NCI-H82 treated with DMSO at 0.1 percent for 48 hours (cell line): ENCODE results near the gene NUP210.

Source experiments
- DNase-seq: peaks from one replicate; lab custom pipeline; 2025; ENCODE audit not compliant: unreplicated experiment; lab: John Stamatoyannopoulos, UW

The NUP210 gene

DNA sequence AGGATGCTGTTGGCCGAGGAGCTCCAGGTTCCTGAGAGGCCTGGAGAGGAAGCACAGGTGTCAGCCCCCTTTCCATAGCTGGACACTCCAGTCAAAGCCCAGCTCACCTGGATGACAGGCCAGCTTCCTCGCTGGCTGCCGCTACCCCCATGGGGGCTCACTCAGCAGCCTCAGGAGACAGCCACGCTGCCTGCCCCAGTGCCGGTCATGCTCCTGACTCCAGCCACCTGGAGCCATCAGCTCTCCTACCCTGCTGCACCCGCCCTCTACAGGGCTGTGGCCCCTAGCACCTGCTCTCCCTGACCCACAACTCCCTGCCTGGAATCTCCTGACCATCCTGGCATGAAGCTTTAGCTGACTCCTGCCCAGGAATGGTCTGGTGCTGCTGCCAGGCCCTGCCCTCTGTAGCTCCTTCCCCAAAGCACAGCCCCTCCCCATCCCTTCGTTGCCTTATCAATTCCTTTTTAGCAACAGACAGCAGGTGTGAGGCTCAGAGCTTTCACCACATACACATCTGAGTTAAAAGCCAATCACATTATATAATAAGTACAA, 94.2 kb downstream of the NUP210 start:
- DNase-seq: no peak

DNA sequence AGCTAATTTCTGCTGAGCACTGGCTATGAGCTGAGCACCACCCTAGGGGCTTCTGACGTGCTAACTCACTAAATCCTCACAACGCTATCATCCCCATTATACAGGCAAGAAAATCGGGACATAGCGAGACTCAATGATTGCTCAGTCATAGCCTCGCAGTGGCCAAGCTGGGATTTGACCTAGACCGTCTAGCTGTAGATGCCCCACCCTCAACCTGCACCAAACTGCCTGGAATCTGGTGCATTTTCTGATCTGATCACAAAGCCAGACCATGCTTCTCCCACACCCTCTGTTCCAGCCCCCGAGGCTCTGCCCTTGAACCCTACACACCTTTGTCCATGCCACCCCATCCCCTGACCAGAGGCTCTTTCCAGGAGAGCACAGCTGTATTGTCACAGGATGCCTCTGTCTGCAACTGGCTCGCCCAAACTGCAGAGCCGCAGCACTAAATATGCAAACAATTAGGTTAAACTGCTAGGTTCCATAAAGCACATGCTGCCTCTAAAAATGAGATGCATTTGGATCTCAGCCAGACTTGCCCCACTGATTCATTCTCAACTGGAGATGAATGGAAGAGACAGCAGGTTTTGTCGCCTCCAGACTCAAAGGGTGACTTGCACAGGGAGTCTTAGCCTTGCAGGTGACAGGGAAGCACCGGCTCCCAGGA, 95.2 kb downstream of the NUP210 start:
- DNase-seq: no peak

DNA sequence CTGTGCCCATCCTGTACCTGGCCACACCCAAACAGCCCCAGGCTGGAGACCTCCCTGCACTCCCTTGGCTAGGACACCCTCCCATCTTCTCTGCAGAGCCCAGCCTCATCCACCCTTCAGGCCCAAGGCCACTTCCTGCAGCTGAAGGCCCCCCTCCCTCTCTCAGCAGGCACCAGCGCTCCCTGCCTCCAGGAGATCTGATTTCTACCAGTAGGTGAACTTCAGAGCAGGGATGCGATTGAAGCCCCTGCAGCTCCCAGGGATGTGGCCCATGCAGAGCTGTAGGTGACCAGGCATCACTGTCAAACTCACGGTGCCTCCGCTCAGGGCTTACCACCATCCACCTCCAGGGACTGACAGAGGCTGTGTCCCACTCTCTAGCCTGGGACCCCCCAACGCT, 96.3 kb downstream of the NUP210 start:
- no peak for DNase-seq

DNA sequence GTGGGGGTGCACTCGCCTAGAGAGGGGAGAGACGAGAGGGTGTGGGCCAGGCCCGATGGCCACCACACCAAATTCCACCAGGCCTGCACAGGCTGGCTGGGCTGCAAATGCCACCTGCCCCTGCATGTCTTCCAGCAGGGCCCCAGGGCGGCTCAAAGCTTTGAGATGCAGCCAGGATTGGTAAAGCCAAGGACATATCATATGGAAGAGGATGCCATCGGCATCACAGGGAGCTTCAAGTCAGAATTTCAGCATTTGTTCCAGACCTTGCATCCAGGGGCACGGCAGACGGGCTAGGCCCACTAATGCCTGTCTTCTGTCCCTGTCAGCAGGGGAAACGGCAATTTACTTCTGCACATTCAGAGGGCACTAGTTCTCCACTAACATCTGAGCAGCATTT, 97.8 kb downstream of the NUP210 start:
- no peak for DNase-seq

DNA sequence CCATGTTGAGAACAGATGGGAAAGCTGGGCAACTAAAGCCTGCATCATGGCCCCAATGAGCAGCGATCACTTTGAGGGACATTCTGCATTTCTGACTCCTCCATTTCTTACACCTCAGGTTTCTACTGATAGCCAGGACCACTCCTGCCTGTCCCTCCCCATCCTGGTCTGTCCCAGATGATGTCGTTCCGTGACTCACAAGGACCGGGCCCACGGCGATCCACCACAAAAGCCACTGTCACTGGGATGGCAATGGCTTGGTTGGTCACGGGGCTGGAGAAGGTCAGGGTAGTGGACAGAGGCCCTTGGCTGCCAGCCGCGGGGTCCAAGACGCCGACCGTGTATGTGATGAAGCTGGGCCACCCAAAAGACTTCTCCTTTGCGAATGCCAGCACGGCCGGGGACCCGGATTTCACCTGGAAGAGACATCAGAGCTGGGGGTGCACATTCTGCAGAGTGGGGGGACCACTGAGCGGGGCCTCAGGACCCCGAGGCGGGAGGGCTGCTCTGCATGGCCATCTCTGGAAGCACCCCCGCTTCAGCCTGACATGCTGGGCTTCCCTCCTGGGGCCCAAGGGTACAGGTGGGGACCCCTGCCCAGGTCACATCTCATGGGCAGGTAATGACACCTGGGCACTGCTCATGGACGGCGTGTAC, 100.4 kb downstream of the NUP210 start:
- no peak for DNase-seq

DNA sequence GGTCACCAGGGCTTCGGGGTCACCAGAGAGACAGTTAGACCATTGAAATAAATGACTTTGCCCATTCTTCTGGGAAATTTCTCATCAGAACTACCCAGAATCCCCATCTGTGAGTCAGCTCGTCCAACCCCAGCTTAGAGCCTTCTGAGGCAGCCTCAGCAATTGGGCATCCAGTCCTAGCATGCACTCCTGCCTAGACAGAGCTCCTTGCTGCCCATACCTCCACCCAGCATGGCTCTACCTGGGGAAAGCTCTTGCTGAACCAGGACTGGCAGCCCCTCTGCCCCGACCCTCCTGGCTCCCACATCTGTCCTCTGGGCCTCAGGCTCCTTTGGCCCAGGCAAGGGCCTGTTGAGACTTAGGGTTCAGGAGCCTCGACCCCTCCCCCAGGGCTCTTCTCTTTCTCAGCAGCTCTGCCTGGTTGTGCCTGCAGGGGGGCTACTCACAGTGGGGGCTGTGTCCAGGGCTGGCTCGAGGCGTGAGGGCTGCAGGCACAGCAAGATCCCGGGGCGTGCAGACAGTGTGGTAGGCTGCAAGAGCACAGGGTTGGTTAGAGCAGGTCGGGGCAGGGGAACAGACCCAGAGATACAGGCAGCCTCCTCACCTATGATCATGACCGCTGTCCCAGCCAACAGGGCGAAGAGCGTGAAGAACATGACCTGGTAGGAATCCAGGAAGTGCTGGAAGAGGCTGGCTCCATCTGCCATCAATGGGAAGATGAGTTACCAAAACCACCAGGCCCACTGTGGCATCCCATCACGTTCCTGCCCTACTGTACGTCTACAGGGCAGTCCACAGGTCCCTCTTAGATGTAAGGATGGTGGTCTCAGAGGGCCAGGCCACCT, 101.3 kb downstream of the NUP210 start:
- DNase-seq: no peak

DNA sequence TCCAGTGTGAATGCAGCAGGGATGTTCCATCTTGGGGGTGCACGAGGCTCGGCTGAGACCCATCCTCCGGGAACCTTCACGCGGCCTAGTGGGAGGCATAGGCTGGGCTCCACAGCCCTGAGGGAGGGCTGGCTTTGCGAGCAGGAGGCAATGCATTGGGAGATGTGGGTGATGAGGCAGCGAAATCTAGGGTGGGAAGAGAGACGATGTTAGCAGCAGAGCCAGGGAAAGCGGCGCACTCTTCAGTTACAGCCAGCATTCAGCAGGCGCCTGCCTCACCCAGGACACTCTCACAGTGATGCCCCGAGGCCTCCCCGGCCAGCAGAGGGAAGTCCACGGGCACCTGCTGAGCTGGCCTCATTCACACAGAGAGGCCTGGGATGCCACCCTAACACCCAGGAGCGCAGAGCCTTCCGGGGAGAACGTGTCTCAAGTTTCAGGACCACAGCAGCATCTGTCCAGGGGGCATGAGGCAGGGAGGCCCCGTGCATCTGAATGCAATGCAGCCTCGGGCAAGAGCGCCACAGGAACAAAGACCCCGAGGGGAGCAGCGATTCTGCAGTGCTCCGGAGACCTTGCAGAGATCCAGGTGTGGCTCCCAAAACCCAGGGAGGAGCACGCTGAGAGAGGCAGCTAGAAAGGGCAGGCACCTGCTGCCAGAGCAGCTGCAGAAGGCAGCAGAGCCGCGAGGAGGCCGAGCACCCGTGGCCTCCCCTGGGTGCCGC, 102.4 kb downstream of the NUP210 start:
- no peak for DNase-seq

DNA sequence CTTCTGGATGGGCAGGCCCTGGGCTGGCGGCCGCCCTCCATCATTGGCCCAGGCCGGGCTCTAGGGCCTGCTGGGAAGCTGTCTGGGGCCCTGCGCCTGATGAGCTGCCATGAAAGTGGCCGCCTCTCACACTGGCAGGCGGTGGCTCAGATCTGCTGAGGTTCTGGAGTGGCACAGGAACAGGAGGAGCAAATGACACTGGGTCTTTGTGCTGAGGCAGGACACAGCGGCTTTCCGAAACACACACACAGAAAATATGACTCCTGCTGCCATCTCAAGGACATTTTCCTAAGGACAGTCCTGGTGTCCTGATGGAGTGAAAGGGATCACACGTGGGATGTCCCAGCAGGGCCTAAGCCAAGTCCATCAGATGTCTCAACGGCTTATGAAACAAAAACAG, 103.5 kb downstream of the NUP210 start:
- no peak for DNase-seq

DNA sequence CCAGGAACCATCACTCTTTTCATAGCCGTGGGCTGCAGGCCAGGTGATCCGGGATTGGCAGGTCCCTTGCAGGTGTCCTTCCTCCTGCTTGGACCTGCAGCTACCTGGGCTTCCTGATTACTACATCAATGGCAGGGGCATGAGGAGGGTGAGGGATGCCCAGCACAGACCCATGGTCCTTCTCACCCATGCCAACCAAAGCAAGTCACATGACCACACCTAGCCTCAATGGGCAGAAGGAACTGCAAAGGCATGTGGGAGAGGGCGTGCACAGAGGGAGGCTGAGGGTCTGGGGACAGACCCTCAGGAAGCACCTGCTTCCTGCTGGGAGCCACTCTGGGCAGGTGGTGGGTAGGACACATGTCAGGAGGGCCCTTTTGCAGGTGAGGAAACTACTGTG, 105.2 kb downstream of the NUP210 start:
- no peak for DNase-seq

DNA sequence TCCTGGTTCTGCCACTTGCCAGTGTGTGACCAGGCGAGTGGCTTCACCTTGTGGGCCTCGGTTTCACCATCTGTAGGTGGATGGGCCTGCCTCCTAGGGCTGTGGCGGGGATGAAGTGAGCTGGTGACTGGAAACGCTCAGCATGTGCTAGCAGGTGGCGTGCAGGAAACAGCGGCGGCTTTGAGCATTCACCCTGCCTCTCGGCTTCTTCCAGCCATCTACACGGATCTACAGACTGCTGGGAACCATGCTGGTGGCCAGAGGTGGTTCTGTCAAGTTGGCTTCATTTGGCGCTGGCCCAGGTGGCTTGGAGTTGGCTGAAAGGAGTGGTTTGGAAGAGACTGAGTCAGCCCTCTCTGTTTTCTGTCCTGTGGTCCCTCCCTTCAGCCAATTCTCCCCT, 106.3 kb downstream of the NUP210 start:
- no peak for DNase-seq

DNA sequence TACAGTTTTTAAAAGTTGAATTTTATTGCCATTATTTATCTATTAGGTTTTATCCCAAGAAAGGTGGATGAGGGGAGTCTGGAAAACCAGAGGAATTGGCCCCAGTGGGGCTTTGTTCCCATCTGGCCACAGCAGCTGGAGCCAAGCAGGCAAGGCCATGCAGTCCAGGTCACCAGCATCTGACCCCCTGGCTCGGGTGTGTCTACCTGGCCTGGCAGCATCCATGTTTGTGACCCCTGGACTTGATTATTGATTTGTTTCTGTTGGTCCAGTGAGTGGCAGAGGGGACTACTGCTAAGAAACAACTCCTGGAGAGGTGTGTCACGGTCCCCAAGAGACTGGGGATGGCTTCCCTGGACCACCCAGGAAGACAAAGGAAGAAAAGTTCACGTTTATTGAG, 111.1 kb downstream of the NUP210 start:
- no peak for DNase-seq

DNA sequence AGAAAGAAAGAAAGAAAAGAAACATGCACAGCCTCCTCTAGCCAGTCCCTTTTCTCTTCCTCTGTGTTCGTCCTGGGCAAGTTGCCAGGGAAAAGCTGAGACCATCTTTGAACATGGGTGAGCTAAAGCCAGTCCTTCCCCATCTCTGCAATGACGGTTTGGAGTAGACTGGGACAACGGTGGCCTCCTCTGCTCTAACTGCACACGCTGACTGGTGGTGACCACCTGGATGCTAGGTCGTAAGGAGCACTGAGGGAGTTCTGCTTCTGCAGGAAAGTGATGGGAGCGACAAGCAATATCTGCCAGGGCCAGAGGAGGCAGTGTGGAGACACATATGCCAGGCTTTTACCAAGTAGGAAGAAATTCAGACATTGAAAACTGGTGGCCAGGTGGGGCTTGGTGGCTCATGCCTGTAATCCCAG, 111.7 kb downstream of the NUP210 start:
- DNase-seq: peak; percentile 33

DNA sequence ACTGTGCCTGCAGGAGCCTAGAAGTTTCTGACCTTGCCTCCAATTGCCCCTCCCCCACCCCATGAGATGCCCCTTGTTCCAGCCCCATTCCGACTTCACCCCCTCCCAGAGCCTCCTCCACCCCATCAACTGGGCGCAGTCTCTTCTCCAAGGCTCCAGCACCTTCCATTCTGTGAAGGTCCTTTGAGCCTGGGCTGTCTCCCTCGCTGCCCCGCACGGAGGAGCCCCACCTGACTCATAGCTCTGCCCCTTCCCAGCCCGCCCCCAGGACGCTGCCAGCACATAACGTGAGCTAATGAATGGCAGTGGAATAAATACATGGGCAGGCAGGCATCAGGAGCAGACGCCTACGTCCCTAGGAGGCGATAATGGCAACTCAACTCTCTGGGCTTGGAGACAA, 113.1 kb downstream of the NUP210 start:
- no peak for DNase-seq

DNA sequence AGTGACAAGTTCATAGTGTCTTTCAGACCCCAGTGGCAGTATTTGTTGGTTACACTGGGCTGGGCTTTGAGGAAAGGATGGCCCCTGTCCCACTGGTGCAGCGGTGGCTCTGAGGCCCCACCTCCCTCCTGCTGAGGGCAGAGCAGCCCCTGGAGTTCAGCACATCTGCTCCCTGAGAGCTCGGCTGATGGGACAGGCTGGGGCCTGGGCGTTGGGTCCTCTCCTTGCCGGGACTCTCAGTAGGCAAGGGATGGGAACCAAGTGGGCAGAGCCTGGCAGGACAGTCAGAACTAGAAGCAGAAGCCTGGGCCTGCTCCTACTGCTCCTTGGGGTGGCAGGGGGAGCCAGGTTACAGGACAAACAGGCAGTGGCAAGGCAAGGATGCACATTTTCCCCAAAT, 114.5 kb downstream of the NUP210 start:
- DNase-seq: no peak

DNA sequence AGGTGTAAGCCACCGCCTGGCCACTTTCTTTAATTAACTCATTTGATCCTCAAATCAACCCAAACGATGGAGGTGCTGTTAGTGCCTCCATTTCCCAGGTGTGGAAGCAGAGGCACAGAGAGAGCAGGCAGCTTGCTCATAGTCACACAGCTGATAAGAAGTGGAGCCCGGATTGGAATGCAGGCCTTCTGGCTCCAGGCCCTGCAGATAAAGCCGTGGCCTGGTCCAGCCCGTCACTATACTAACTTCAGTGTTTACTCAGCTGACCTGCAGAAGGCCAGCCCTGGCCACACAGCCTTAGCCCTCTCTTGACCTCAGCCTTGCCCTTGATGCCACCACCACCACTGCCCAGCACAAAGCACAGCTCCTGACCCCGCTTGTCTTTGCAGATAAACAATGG, 116.7 kb downstream of the NUP210 start:
- DNase-seq: no peak

DNA sequence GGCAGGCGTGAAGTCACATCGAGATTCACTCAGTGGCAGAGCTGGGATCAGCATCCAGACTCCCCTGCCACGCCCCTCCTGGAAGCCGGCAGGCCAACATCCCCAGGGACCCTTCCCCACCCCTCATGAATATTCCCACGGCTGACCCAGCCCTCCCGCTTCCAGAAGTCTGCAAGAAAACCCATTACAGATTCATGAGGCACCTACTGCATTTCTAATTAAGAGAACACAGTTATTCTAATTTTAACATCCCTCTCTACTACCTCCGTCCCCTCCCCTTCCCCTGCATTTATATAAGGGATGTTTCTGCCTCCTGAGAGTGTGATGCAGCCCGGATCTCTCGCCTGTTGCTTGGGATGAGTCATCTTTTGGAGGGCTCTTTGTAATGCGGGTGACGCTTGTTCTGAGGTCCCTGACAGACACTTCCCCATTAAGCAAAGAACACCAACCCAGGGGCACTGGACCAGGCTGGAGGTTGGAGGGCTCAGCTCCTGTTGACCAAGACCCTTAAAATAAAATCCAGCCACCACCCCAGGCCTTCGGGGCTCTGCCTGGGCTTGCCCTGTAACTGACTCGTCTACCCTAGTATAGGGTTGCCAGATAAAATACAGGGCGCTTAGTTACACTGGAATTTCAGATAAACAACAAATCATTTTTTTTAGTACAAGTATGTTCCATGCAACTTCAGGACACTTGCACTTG, 118.7 kb downstream of the NUP210 start:
- no peak for DNase-seq

DNA sequence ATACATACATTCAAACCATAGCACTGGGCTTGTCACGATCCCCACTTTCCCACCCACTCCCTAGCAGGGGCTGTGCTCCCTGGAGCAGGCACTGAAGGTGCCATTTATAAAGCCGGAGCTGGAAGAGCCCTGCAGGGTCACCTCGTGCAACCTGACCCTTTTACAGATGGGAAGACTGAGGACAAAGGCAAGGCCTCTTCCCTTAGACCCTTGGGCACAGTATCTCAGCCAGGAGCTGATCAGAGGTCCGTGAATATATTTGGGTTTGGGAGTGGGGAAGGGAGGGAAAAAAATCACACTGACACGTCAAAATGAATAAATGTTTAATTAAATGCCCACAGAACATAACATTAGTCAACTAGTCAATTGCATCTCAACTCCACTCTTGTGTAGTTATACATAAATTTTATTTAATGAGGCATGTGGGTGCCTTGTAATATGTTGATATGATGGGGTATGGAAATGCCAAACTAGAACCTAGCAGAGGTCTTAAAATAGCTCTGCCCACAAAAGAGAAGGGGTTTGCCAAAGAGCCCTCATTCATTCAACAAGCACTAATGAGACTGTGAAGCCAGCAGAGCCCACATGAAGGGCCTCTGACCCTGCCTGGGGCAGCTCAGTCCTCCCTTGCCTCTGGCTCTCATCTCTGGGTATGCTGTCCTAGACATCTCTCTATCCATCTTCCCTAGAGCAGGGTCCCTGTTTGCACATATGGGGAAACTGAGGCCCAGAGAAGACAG, 119.4 kb downstream of the NUP210 start:
- DNase-seq: no peak

DNA sequence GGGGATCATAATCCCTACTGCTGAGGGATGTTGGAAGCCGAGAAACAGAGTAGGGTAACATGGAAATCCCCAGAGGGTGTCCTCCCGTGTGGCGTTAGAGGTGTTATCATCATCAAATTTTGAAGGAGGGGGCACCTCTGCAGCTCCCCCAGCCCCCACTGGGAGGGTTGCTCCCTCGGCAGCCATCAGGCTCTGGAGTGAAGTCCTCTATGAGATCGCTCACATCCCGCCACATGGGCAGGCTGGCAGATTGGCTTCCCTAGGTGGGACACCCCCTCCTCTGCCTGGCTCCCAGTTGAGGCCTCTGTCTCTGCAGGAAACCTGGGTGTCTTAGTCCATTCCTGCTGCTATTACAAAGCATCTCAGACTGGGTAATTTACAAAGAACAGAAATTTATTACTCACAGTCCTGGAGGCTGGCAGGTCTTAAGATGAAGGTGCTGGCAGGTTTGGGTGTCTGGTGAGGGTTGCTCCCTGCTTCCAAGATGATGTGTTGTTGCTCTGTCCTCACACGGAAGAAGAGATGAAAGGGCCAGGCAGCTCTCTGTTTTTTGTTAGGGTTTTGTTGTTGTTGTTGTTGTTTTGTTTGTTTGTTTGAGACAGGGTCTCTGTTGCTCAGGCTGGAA, 120.5 kb downstream of the NUP210 start:
- no peak for DNase-seq

DNA sequence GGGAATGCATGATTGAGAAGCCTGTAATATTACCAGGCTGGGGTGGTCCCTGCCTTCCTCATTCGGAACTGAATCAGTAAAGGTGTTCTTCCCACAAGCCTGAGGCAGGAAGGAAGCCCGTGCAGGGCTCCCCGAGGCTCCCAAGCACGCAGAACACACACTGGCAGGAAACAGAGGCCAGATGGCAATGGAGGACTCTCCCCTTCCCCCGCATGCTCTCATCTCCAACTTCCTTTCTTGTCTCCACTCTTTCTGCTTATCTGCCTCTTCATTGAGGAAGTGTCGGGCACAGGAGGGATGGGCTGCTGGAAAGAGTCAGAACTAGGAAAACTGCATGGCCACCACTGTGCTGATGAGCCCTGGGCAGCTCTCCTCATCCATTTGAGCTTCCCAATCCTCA, 123.5 kb downstream of the NUP210 start:
- DNase-seq: no peak
